HepG2 (cell line): ENCODE results near the gene PIGL. TPM values are rescaled to one million over a fixed set of nuclear protein-coding genes. Genes with fewer than 3 reads are reported as not detected.

Source experiments
- CREM ChIP-seq, 2 experiments: sonication (generic) in 1 of 2; formaldehyde crosslinking in 1 of 2; IDR thresholded peaks; 2 replicates each; pipeline versions ENCODE4 v1.4.0 to v1.6.1; 2016 to 2020; ENCODE audit warnings: antibody characterized with exemption in 1 of 2, mild to moderate bottlenecking in 1 of 2, missing genetic modification reagents in 1 of 2
- DPF2 ChIP-seq: sonication (generic); formaldehyde crosslinking; IDR thresholded peaks from 2 replicates; pipeline ENCODE4 v1.4.0; 2020; ENCODE audit warnings: mild to moderate bottlenecking, low read depth, missing genetic modification reagents, borderline replicate concordance
- GLI4 ChIP-seq: sonication (generic); formaldehyde crosslinking; IDR thresholded peaks from 2 replicates; pipeline ENCODE4 v1.5.1; 2020; ENCODE audit warnings: missing genetic modification reagents, mild to moderate bottlenecking, moderate library complexity, borderline replicate concordance
- MXD4 ChIP-seq: IDR thresholded peaks from 2 replicates; pipeline ENCODE4 v1.6.1; 2016; ENCODE audit warnings: mild to moderate bottlenecking, missing biosample characterization, missing genetic modification reagents
- NFYC ChIP-seq: IDR thresholded peaks from 2 replicates; pipeline ENCODE4 v1.6.1; 2016; ENCODE audit warnings: missing genetic modification reagents, missing compliant biosample characterization
- SIX1 ChIP-seq: sonication (generic); formaldehyde crosslinking; IDR thresholded peaks from 2 replicates; pipeline ENCODE4 v1.4.0; 2020; ENCODE audit warnings: missing genetic modification reagents, borderline replicate concordance
- ZFP1 ChIP-seq: IDR thresholded peaks from 2 replicates; pipeline ENCODE4 v1.6.1; 2016
- ZNF180 ChIP-seq: sonication (generic); formaldehyde crosslinking; IDR thresholded peaks from 2 replicates; pipeline ENCODE4 v1.4.0; 2020; ENCODE audit warnings: low read depth, missing genetic modification reagents, borderline replicate concordance
- ZNF33A ChIP-seq: sonication (generic); formaldehyde crosslinking; IDR thresholded peaks from 2 replicates; pipeline ENCODE4 v1.5.1; 2020; ENCODE audit warnings: missing genetic modification reagents, mild to moderate bottlenecking, moderate library complexity, borderline replicate concordance
- ZNF441 ChIP-seq: sonication (generic); formaldehyde crosslinking; IDR thresholded peaks from 2 replicates; pipeline ENCODE4 v1.7.0; 2021; ENCODE audit warnings: missing genetic modification reagents, borderline replicate concordance
- ZNF652 ChIP-seq: IDR thresholded peaks from 2 replicates; pipeline ENCODE4 v1.6.1; 2016; ENCODE audit warnings: low read depth, borderline replicate concordance
- ZNF7 ChIP-seq: IDR thresholded peaks from 2 replicates; pipeline ENCODE4 v1.6.1; 2016; ENCODE audit warnings: missing biosample characterization, missing genetic modification reagents
- ZSCAN25 ChIP-seq: sonication (generic); formaldehyde crosslinking; IDR thresholded peaks from 2 replicates; pipeline ENCODE4 v1.8.0; 2022; ENCODE audit warnings: mild to moderate bottlenecking, missing genetic modification reagents
- polyA plus RNA-seq, 8 experiments: library from polyadenylated mRNA; depleted of rRNA in 3 of 8; stranded (reverse) in 7 of 8; unstranded in 1 of 8; fragments of >200 nt; fragmentation: Illumina TruSeq in 4 of 8; extraction: Trizol in 4 of 8; gene quantifications; 2 replicates each; pipeline versions ENCODE4 v1.2.1 to v1.2.3, GENCODE V29; 2011 to 2016; ENCODE audit warnings: low read depth in 4 of 8, missing spikeins in 1 of 8, mixed read lengths in 1 of 8; ENCODE audit not compliant: insufficient read depth in 1 of 8
- total RNA-seq, 5 experiments: library from RNA; depleted of rRNA; stranded (reverse); fragments of >200 nt; fragmentation: Illumina TruSeq; extraction: Trizol; gene quantifications; 2 replicates each; pipeline ENCODE4 v1.2.3, GENCODE V29; 2016; ENCODE audit warnings: low read depth in 1 of 5
- TF ChIP-seq, protein P1 (sequence below): sonication (generic); formaldehyde crosslinking; IDR thresholded peaks from 2 replicates; pipeline ENCODE4 v1.5.0; 2020; ENCODE audit warnings: mild to moderate bottlenecking, missing genetic modification reagents
- TF ChIP-seq, protein P2 (sequence below): sonication (generic); formaldehyde crosslinking; IDR thresholded peaks from 2 replicates; pipeline ENCODE4 v1.4.0; 2020; ENCODE audit warnings: missing genetic modification reagents
- TF ChIP-seq, protein P3 (sequence below): IDR thresholded peaks from 2 replicates; pipeline ENCODE4 v1.6.1; 2016; ENCODE audit warnings: mild to moderate bottlenecking, missing biosample characterization, missing genetic modification reagents
- TF ChIP-seq, protein P4 (sequence below): sonication (generic); formaldehyde crosslinking; IDR thresholded peaks from 2 replicates; pipeline ENCODE4 v1.4.0; 2020; ENCODE audit warnings: missing genetic modification reagents, borderline replicate concordance
- TF ChIP-seq, protein P5 (sequence below): sonication (generic); formaldehyde crosslinking; IDR thresholded peaks from 2 replicates; pipeline ENCODE4 v1.4.0; 2020; ENCODE audit warnings: mild to moderate bottlenecking, missing genetic modification reagents
- TF ChIP-seq, protein P6 (sequence below): sonication (generic); formaldehyde crosslinking; IDR thresholded peaks from 2 replicates; pipeline ENCODE4 v1.4.0; 2020; ENCODE audit warnings: low read depth, mild to moderate bottlenecking, missing genetic modification reagents

PIGL gene
- total and polyA plus RNA-seq, 2 of the 13 experiments (the other 11 are each of a cell fraction or from before 2014, with no cell fraction given) = 28.5 to 63.8 TPM

DNA sequence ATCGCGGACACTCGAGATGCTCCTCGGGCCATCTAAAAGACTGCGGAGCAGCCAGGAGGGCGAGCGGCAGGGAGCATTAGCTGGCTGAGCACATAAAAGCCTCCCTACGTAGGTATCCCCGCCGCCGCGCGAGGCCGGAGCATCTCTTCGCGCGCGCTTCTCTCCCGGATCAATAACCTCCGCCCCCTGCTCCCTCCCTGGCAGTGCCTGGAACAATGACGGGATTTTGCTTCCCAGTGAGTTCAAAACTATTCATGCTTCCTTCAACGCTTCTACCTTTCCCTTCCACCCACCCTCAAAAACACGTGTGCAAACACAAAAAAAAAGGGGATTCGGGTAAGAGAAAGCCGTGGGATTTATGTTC, 135.3 kb downstream of the PIGL start (continued):
- TF ChIP-seq, protein P1, sequence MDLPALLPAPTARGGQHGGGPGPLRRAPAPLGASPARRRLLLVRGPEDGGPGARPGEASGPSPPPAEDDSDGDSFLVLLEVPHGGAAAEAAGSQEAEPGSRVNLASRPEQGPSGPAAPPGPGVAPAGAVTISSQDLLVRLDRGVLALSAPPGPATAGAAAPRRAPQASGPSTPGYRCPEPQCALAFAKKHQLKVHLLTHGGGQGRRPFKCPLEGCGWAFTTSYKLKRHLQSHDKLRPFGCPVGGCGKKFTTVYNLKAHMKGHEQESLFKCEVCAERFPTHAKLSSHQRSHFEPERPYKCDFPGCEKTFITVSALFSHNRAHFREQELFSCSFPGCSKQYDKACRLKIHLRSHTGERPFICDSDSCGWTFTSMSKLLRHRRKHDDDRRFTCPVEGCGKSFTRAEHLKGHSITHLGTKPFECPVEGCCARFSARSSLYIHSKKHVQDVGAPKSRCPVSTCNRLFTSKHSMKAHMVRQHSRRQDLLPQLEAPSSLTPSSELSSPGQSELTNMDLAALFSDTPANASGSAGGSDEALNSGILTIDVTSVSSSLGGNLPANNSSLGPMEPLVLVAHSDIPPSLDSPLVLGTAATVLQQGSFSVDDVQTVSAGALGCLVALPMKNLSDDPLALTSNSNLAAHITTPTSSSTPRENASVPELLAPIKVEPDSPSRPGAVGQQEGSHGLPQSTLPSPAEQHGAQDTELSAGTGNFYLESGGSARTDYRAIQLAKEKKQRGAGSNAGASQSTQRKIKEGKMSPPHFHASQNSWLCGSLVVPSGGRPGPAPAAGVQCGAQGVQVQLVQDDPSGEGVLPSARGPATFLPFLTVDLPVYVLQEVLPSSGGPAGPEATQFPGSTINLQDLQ (CRISPR knock-in tag) = no peak
- TF ChIP-seq, protein P2, sequence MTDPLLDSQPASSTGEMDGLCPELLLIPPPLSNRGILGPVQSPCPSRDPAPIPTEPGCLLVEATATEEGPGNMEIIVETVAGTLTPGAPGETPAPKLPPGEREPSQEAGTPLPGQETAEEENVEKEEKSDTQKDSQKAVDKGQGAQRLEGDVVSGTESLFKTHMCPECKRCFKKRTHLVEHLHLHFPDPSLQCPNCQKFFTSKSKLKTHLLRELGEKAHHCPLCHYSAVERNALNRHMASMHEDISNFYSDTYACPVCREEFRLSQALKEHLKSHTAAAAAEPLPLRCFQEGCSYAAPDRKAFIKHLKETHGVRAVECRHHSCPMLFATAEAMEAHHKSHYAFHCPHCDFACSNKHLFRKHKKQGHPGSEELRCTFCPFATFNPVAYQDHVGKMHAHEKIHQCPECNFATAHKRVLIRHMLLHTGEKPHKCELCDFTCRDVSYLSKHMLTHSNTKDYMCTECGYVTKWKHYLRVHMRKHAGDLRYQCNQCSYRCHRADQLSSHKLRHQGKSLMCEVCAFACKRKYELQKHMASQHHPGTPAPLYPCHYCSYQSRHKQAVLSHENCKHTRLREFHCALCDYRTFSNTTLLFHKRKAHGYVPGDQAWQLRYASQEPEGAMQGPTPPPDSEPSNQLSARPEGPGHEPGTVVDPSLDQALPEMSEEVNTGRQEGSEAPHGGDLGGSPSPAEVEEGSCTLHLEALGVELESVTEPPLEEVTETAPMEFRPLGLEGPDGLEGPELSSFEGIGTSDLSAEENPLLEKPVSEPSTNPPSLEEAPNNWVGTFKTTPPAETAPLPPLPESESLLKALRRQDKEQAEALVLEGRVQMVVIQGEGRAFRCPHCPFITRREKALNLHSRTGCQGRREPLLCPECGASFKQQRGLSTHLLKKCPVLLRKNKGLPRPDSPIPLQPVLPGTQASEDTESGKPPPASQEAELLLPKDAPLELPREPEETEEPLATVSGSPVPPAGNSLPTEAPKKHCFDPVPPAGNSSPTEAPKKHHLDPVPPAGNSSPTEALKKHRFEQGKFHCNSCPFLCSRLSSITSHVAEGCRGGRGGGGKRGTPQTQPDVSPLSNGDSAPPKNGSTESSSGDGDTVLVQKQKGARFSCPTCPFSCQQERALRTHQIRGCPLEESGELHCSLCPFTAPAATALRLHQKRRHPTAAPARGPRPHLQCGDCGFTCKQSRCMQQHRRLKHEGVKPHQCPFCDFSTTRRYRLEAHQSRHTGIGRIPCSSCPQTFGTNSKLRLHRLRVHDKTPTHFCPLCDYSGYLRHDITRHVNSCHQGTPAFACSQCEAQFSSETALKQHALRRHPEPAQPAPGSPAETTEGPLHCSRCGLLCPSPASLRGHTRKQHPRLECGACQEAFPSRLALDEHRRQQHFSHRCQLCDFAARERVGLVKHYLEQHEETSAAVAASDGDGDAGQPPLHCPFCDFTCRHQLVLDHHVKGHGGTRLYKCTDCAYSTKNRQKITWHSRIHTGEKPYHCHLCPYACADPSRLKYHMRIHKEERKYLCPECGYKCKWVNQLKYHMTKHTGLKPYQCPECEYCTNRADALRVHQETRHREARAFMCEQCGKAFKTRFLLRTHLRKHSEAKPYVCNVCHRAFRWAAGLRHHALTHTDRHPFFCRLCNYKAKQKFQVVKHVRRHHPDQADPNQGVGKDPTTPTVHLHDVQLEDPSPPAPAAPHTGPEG = no peak
- no peak for TF ChIP-seq ZSCAN25 (CRISPR knock-in tag)
- TF ChIP-seq, protein P3, sequence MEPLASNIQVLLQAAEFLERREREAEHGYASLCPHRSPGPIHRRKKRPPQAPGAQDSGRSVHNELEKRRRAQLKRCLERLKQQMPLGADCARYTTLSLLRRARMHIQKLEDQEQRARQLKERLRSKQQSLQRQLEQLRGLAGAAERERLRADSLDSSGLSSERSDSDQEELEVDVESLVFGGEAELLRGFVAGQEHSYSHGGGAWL = no peak
- TF ChIP-seq ZNF652 (CRISPR knock-in tag) = peak; percentile 82
- TF ChIP-seq ZNF441 (CRISPR knock-in tag) = peak; percentile 32; the same call in 1 of the 2 replicates
- TF ChIP-seq, protein P4, sequence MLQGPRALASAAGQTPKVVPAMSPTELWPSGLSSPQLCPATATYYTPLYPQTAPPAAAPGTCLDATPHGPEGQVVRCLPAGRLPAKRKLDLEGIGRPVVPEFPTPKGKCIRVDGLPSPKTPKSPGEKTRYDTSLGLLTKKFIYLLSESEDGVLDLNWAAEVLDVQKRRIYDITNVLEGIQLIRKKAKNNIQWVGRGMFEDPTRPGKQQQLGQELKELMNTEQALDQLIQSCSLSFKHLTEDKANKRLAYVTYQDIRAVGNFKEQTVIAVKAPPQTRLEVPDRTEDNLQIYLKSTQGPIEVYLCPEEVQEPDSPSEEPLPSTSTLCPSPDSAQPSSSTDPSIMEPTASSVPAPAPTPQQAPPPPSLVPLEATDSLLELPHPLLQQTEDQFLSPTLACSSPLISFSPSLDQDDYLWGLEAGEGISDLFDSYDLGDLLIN (CRISPR knock-in tag) = no peak; the same call in 1 of the 2 replicates
- no peak for TF ChIP-seq DPF2 (CRISPR knock-in tag)
- TF ChIP-seq GLI4 (CRISPR knock-in tag) = no peak
- TF ChIP-seq ZNF33A (CRISPR knock-in tag) = no peak
- peak; percentile 38; the same call in 1 of the 2 replicates for TF ChIP-seq CREM (IDR thresholded peaks at IDR 0.05)
- TF ChIP-seq CREM (CRISPR knock-in tag; IDR thresholded peaks at IDR 0.05) = no peak
- TF ChIP-seq MXD4 (CRISPR knock-in tag) = no peak
- TF ChIP-seq, protein P5, sequence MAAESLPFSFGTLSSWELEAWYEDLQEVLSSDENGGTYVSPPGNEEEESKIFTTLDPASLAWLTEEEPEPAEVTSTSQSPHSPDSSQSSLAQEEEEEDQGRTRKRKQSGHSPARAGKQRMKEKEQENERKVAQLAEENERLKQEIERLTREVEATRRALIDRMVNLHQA (CRISPR knock-in tag) = no peak
- 0 out of 2 replicates have a peak, but pooled peaks have one; percentile 13 for TF ChIP-seq SIX1
- TF ChIP-seq NFYC = no peak
- TF ChIP-seq ZNF7 = no peak
- TF ChIP-seq, protein P6, sequence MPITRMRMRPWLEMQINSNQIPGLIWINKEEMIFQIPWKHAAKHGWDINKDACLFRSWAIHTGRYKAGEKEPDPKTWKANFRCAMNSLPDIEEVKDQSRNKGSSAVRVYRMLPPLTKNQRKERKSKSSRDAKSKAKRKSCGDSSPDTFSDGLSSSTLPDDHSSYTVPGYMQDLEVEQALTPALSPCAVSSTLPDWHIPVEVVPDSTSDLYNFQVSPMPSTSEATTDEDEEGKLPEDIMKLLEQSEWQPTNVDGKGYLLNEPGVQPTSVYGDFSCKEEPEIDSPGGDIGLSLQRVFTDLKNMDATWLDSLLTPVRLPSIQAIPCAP (CRISPR knock-in tag) = no peak
- no peak for TF ChIP-seq ZNF180 (CRISPR knock-in tag)
- TF ChIP-seq ZFP1 = no peak
